ENCODE measurements around the gene TSPEAR. TPM values are rescaled to one million over a fixed set of nuclear protein-coding genes. Genes with fewer than 3 reads are reported as not detected.
"Not testable (repeated sequence)": the region's sequence is repeated elsewhere in the genome, so short reads cannot be mapped to it uniquely, and the experiment has no call there.

The TSPEAR gene
- total RNA-seq, 6 experiments from 2014 or later: not detected

DNA sequence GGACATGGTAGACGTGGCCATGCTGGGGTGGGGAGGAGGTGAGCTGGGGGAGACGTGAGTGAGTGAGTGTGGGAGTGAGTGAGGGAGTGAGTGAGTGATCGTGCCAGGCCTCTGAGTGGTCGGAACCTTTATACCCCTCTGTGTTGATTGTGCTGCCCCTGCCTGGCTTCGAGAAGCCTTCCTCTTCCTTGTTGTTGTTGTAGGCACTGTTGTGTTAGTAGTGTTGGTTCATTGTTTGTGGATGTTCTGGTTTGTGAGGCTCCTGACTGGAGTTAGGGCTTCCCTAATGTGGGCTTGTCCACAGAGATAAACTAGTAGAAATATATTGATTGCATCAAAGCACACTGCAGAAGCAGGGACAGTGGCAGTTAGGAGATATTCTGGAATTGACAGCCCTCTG is 152.7 kb downstream of the TSPEAR start, which contains the start of gene KRTAP10-3:
Gene KRTAP10-3, minus strand, starts transcription at position 101 of the 400 bp plus-strand sequence. Its CDS starts 80 bp downstream, at position 21.
- DNase-seq (no peak), ATAC-seq (no peak)
- Histone ChIP-seq H3K36me3 (no peaks in the 10 kb centered on the region), H3K27me3 (no peaks in the 10 kb centered on the region), H3K27ac (no peak within 1 kb of the TSS), H3K4me3 (no peak within 1 kb of the TSS), H3K4me1 (no peaks in the 10 kb centered on the region), H3K9me3 (no peaks in the 10 kb centered on the region)
- TF ChIP-seq, protein P1, sequence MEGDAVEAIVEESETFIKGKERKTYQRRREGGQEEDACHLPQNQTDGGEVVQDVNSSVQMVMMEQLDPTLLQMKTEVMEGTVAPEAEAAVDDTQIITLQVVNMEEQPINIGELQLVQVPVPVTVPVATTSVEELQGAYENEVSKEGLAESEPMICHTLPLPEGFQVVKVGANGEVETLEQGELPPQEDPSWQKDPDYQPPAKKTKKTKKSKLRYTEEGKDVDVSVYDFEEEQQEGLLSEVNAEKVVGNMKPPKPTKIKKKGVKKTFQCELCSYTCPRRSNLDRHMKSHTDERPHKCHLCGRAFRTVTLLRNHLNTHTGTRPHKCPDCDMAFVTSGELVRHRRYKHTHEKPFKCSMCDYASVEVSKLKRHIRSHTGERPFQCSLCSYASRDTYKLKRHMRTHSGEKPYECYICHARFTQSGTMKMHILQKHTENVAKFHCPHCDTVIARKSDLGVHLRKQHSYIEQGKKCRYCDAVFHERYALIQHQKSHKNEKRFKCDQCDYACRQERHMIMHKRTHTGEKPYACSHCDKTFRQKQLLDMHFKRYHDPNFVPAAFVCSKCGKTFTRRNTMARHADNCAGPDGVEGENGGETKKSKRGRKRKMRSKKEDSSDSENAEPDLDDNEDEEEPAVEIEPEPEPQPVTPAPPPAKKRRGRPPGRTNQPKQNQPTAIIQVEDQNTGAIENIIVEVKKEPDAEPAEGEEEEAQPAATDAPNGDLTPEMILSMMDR (IDR thresholded peaks at IDR 0.05): no peak
- TF ChIP-seq POLR2A (IDR thresholded peaks at IDR 0.05): no peak
- 53% methylated on average over 5 of the region's 5 CpGs for WGBS (ENCODE audit: insufficient coverage, low coverage, low lambda C conversion rate, missing lambda C conversion rate)
- intact Hi-C loops (cut with DNase I): no loop called here

DNA sequence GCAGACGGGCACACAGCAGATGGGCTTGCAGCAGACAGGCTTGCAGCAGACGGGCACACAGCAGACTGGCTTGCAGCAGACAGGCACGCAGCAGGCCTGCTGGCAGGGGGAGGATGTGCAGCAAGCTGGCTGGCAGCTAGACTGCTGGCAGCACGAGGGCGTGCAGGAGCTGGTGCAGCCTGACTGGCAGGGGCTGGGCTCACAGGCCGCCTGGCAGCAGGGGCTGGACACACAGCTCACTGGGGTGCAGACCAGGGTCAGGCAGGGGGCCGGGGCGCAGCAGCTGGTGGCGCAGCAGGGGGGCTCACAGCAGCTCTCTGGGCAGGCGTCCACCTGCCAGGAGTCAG is 153.1 kb downstream of the TSPEAR start:
- intact Hi-C loops (cut with DNase I): not testable (repeated sequence)
- WGBS (ENCODE audit: insufficient coverage, low coverage, low lambda C conversion rate, missing lambda C conversion rate): 20% methylated on average over 2 of the region's 10 CpGs

DNA sequence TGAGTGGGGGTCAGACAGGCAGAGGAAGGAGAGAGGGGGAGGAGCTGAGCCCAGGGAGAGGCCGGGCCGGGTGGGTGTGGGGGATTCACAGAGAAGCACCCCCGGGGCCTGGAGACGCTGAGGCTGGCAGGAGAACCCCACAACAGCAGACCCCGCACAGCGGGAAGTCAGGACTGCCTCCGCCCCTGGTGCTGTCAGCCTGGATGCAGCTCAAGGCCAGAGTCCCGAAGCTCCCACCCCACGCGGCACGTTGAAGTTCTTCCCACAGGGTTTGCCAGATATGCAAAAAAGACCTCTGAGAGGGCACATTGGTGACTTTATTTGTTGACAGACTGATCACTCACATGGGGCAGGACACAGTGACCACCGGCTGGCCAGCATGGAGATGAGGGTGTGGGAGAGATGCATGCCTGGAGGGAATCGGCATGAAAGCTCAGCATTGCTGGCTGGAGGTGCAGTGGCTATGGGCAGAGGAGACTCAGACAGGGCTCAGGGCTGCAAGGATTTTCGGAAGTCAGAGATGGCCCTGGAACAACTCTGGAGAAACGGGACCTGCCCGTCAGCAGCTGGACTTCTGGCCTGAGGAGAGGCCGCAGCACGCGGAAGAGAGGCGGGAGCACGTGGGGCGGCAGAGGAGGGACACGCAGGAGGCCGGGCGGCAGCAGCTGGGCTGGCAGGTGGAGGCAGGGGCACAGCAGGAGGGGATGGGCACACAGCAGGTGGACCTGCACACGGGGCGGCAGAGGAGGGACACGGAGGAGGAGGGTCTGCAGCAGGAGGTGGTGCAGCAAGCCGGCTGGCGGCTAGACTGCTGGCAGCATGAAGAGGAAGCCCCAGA is 153.7 kb downstream of the TSPEAR start:
- no peaks in the 10 kb centered on the region for H3K36me3 ChIP-seq
- ATAC-seq: peak in 1 of 4 donors; percentile 44
- DNase-seq: no peak
- no peaks in the 10 kb centered on the region for H3K4me1 ChIP-seq
- intact Hi-C loops (cut with DNase I): no loop called here
- H3K9me3 ChIP-seq: no peaks in the 10 kb centered on the region
- no peak for TF ChIP-seq POLR2A (IDR thresholded peaks at IDR 0.05)
- TF ChIP-seq, protein P1 (IDR thresholded peaks at IDR 0.05): no peak
- no peak overlapping the region for H3K27ac ChIP-seq
- WGBS (ENCODE audit: insufficient coverage, low coverage, low lambda C conversion rate, missing lambda C conversion rate): 39% methylated on average over 21 of the region's 30 CpGs
- H3K27me3 ChIP-seq: no peaks in the 10 kb centered on the region
- no peak overlapping the region for H3K4me3 ChIP-seq

More for the DNA sequence above, 153.1 kb downstream of the TSPEAR start:
- not testable (repeated sequence) for H3K27me3 ChIP-seq, DNase-seq, H3K36me3 ChIP-seq, ATAC-seq, H3K4me1 ChIP-seq, H3K4me3 ChIP-seq, H3K9me3 ChIP-seq, H3K27ac ChIP-seq

DNA sequence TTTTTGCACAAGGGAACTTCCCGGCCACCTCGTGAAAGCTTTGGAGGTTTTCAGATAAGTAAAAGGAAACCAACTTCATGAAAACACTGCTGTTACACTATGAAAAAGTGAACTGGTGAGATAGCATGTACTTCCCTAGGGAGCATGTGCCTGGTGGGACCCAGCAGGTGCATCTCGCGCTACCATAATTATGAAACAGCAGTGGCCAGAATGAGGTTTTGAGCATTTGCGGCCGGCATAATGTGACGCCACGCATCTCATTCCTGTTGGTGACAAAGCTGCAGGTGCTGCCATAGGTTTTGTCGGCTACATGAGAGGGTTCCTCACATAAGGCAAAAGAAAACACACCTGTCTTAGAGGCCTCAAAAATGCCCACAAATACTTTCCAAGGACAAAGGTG is 154.5 kb downstream of the TSPEAR start:
- Histone ChIP-seq H3K27ac (no peak overlapping the region), H3K36me3 (no peaks in the 10 kb centered on the region), H3K27me3 (no peaks in the 10 kb centered on the region), H3K4me3 (no peak overlapping the region), H3K9me3 (no peaks in the 10 kb centered on the region), H3K4me1 (no peaks in the 10 kb centered on the region)
- WGBS (ENCODE audit: insufficient coverage, low coverage, low lambda C conversion rate, missing lambda C conversion rate): 66% methylated on average over 9 of the region's 9 CpGs
- ATAC-seq: no peak
- TF ChIP-seq POLR2A (IDR thresholded peaks at IDR 0.05): no peak
- TF ChIP-seq, protein P1 (IDR thresholded peaks at IDR 0.05): no peak
- intact Hi-C loops (cut with DNase I): no loop called here
- no peak for DNase-seq

DNA sequence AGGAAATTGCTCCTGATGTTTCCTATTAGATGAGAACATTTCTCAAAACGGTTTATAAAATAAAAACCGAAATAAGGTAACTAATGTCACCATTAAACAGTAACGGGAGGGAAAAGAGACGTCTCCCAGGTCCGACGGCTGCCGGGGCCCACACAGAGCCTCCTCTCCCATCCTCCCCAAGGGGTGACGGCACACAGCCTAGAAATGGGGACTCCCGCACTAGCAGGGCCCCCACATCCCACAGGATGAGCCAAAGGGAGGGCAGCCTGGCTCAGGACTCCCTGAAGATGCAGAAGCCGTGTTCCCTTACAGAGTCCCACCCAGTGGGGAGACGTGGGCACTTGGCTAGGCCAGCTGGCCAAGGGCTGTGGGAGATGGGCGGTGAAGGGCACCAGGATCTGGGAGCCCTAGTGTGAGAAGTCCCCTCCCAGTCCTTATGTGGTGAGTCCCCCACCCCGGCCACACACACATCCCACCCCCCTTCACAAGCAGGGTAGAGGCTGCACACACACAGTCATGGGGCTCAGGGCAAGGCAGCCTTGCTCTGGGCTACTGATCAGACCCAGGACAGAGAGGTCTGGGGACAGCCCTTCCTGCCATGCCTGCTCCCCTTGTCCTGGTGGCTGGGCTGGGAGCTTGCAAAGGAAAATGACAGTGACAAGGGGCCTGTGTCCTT is 156.0 kb downstream of the TSPEAR start:
- intact Hi-C loops (cut with DNase I): no loop called here
- ATAC-seq (no peak), DNase-seq (no peak)
- H3K36me3 ChIP-seq: no peaks in the 10 kb centered on the region
- no peak overlapping the region for H3K4me3 ChIP-seq
- H3K4me1 ChIP-seq: no peaks in the 10 kb centered on the region
- TF ChIP-seq POLR2A (IDR thresholded peaks at IDR 0.05): no peak
- TF ChIP-seq, protein P1 (IDR thresholded peaks at IDR 0.05): no peak
- H3K9me3 ChIP-seq: no peaks in the 10 kb centered on the region
- H3K27ac ChIP-seq: no peak overlapping the region
- WGBS (ENCODE audit: insufficient coverage, low coverage, low lambda C conversion rate, missing lambda C conversion rate): 60% methylated on average over 7 of the region's 13 CpGs
- H3K27me3 ChIP-seq: no peaks in the 10 kb centered on the region

All from right lobe of liver (tissue), 6 donors.